Activated CD8-positive, alpha-beta T cell treated with anti-CD3 and anti-CD28 coated beads for 36 hours (primary cell): Measurements from ENCODE around the gene SMPD1. TPM values are rescaled to one million over a fixed set of nuclear protein-coding genes. Genes with fewer than 3 reads are reported as not detected.

Experiments used
- ATAC-seq: fragments of 200-7000 bp; cut with Tn5 transposase; one replicate; pipeline ENCODE4 v1.10.0; 2021; ENCODE audit warnings: mild to moderate bottlenecking, moderate library complexity
- CTCF ChIA-PET: fragments of 350-600 bp; sonication (Branson Sonifier 250); formaldehyde crosslinking; loops from one replicate; lab custom pipeline; 2021; ENCODE audit warnings: antibody characterized with exemption; lab: Charles Lee
- POLR2A ChIA-PET: fragments of 350-600 bp; sonication (Branson Sonifier 250); formaldehyde crosslinking; loops from one replicate; lab custom pipeline; 2021; ENCODE audit warnings: antibody characterized with exemption; lab: Charles Lee
- DNase-seq: peaks from one replicate; pipeline ENCODE4 v3.0.0-alpha.2; 2020
- H3K27ac Mint-ChIP-seq: one replicate; pipeline ENCODE4 v1.8.0; 2021; ENCODE audit warnings: mild to moderate bottlenecking, mixed read lengths
- H3K27me3 Mint-ChIP-seq: one replicate; pipeline ENCODE4 v1.8.0; 2021; ENCODE audit warnings: mixed read lengths
- H3K36me3 Mint-ChIP-seq: one replicate; pipeline ENCODE4 v1.8.0; 2021; ENCODE audit warnings: low read depth, mixed read lengths
- H3K4me1 Mint-ChIP-seq: one replicate; pipeline ENCODE4 v1.8.0; 2021; ENCODE audit warnings: low read depth, mixed read lengths
- H3K4me3 Mint-ChIP-seq: one replicate; pipeline ENCODE4 v1.8.0; 2021; ENCODE audit warnings: mild to moderate bottlenecking, moderate library complexity, mixed read lengths
- H3K9me3 Mint-ChIP-seq: one replicate; pipeline ENCODE4 v1.8.0; 2021; ENCODE audit warnings: mixed read lengths
- CTCF ChIP-seq: fragments of 200-600 bp; IDR thresholded peaks from one replicate; pipeline ENCODE4 v1.8.0; 2022; ENCODE audit warnings: antibody characterized with exemption, mild to moderate bottlenecking
- intact Hi-C: fragments of 100-400 bp; cut with micrococcal nuclease; formaldehyde crosslinking; loops from one replicate; pipeline ENCODE4 v1.10.0; 2022
- total RNA-seq, 2 experiments: library from RNA; stranded (reverse); gene quantifications; one replicate each; pipeline ENCODE4 v1.2.3, GENCODE V29; 2021

The SMPD1 gene
- total RNA-seq, 2 experiments from 2014 or later = 10.6 to 11.2 TPM

GRCh38 chr11:6351782-6352382 is 38.4 kb upstream of the SMPD1 start:
- Mint-ChIP-seq H3K36me3 (no peaks in the 10 kb centered on the region), H3K4me3 (no peak overlapping the region), H3K27me3 (no peaks in the 10 kb centered on the region), H3K9me3 (no peaks in the 10 kb centered on the region), H3K27ac (peak overlapping the region; percentile 49), H3K4me1 (peaks cover 21% of the 10 kb centered on the region)
- intact Hi-C loops = loop anchor here (5.0 kb wide), 2 partner anchors 55 to 100 kb away; no protein-coding TSS in a partner anchor
- ChIA-PET CTCF (interaction anchor here (0.7 to 7.1 kb wide), 14 partner anchors 10 to 337 kb away, joined by 3 to 106 read pairs (median 8); partner anchors contain the start of genes CAVIN3, CCKBR and HPX), POLR2A (no interaction called here)
- DNase-seq (peak; percentile 54), ATAC-seq (peak; percentile 93)
- no peak for TF ChIP-seq CTCF

- no peaks in the 10 kb centered on the region for H3K9me3 Mint-ChIP-seq
- DNase-seq = peak; percentile 68
- no peaks in the 10 kb centered on the region for H3K36me3 Mint-ChIP-seq
- peak; percentile 65 for ATAC-seq
- intact Hi-C loops = loop anchor here (1.0 to 5.0 kb wide), 3 partner anchors 32 to 101 kb away; no protein-coding TSS in a partner anchor
- no peak overlapping the region for H3K27ac Mint-ChIP-seq
- H3K4me3 Mint-ChIP-seq = no peak overlapping the region
- peaks cover 28% of the 10 kb centered on the region for H3K4me1 Mint-ChIP-seq
- CTCF ChIA-PET = interaction anchor here (0.6 to 7.1 kb wide), 65 partner anchors 9 to 664 kb away, joined by 3 to 106 read pairs (median 4); partner anchors contain the start of genes ARFIP2, CAVIN3, CCKBR and CNGA4
- TF ChIP-seq CTCF = peak; percentile 100
- no peaks in the 10 kb centered on the region for H3K27me3 Mint-ChIP-seq
- POLR2A ChIA-PET = interaction anchor here (0.9 to 1.2 kb wide), 3 partner anchors 9 to 35 kb away, joined by 3 to 5 read pairs (median 3); no protein-coding TSS in a partner anchor
Measured at GRCh38 chr11:6353367-6353987, 36.8 kb upstream of the SMPD1 start.

GRCh38 chr11:6354651-6355485 is 35.4 kb upstream of the SMPD1 start:
- peaks cover 28% of the 10 kb centered on the region for H3K4me1 Mint-ChIP-seq
- no peaks in the 10 kb centered on the region for H3K27me3 Mint-ChIP-seq
- DNase-seq = no peak
- TF ChIP-seq CTCF = no peak
- H3K36me3 Mint-ChIP-seq = no peaks in the 10 kb centered on the region
- H3K9me3 Mint-ChIP-seq = no peaks in the 10 kb centered on the region
- ChIA-PET POLR2A (interaction anchor here (0.7 kb wide), 1 partner anchor 79 kb away, joined by 3 read pairs; no protein-coding TSS in a partner anchor), CTCF (interaction anchor here (1.0 to 7.1 kb wide), 29 partner anchors 9 to 360 kb away, joined by 3 to 106 read pairs (median 11); partner anchors contain the start of genes CAVIN3, CCKBR and CNGA4)
- H3K27ac Mint-ChIP-seq = no peak overlapping the region
- intact Hi-C loops = loop anchor here (5.0 kb wide), 2 partner anchors 58 to 103 kb away; no protein-coding TSS in a partner anchor
- no peak overlapping the region for H3K4me3 Mint-ChIP-seq
- no peak for ATAC-seq

GRCh38 chr11:6356503-6357055 is 33.7 kb upstream of the SMPD1 start:
- POLR2A ChIA-PET = no interaction called here
- no peak for TF ChIP-seq CTCF
- Mint-ChIP-seq H3K27ac (no peak overlapping the region), H3K27me3 (no peaks in the 10 kb centered on the region), H3K36me3 (no peaks in the 10 kb centered on the region), H3K9me3 (no peaks in the 10 kb centered on the region), H3K4me3 (no peak overlapping the region), H3K4me1 (peaks cover 27% of the 10 kb centered on the region)
- intact Hi-C loops = no loop called here
- no peak for ATAC-seq
- no peak for DNase-seq
- CTCF ChIA-PET = interaction anchor here (1.0 to 4.0 kb wide), 4 partner anchors 7 to 105 kb away, joined by 3 to 67 read pairs (median 6); no protein-coding TSS in a partner anchor
